Panc1 (cell line): Measurements from ENCODE around the gene IMMT.

Experiments used
- POLR2AphosphoS5 ChIP-seq: IDR thresholded peaks from 2 replicates; pipeline ENCODE4 v1.6.1; 2012; ENCODE audit warnings: mild to moderate bottlenecking, low read depth, low read length, moderate library complexity
- TF ChIP-seq, protein P1 (sequence below): fragments of 450-650 bp; IDR thresholded peaks from 2 replicates; pipeline ENCODE4 v1.5.1; 2017; ENCODE audit warnings: mild to moderate bottlenecking
- TF ChIP-seq, protein P2 (sequence below), 2 experiments: IDR thresholded peaks; 2 replicates each; pipeline ENCODE4 v1.6.1; 2011 to 2012; ENCODE audit warnings: low read depth in 2 of 2, control low read depth in 1 of 2, low read length in 1 of 2, mild to moderate bottlenecking in 1 of 2, moderate library complexity in 1 of 2; ENCODE audit not compliant: insufficient read depth in 1 of 2

DNA sequence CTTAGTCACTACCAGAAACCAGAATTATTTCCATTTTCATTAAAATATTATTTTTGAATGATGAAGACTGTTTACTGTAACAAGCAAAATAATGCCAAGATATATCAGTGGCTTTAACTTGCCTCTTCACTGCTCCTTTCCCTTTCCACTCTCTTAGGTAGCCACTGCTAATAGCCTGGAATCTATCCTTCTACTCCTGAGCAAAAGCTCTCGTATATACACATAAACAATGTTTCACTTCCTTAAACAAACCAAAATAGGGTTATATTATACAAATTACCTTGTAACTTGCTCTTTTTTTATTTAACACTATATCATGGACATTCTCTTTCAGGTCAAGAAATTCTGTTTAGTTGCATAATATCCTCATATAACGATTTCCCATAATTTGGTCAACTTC is 20.8 kb downstream of the IMMT start:
- TF ChIP-seq, protein P1, sequence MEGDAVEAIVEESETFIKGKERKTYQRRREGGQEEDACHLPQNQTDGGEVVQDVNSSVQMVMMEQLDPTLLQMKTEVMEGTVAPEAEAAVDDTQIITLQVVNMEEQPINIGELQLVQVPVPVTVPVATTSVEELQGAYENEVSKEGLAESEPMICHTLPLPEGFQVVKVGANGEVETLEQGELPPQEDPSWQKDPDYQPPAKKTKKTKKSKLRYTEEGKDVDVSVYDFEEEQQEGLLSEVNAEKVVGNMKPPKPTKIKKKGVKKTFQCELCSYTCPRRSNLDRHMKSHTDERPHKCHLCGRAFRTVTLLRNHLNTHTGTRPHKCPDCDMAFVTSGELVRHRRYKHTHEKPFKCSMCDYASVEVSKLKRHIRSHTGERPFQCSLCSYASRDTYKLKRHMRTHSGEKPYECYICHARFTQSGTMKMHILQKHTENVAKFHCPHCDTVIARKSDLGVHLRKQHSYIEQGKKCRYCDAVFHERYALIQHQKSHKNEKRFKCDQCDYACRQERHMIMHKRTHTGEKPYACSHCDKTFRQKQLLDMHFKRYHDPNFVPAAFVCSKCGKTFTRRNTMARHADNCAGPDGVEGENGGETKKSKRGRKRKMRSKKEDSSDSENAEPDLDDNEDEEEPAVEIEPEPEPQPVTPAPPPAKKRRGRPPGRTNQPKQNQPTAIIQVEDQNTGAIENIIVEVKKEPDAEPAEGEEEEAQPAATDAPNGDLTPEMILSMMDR = no peak
- TF ChIP-seq, protein P2, sequence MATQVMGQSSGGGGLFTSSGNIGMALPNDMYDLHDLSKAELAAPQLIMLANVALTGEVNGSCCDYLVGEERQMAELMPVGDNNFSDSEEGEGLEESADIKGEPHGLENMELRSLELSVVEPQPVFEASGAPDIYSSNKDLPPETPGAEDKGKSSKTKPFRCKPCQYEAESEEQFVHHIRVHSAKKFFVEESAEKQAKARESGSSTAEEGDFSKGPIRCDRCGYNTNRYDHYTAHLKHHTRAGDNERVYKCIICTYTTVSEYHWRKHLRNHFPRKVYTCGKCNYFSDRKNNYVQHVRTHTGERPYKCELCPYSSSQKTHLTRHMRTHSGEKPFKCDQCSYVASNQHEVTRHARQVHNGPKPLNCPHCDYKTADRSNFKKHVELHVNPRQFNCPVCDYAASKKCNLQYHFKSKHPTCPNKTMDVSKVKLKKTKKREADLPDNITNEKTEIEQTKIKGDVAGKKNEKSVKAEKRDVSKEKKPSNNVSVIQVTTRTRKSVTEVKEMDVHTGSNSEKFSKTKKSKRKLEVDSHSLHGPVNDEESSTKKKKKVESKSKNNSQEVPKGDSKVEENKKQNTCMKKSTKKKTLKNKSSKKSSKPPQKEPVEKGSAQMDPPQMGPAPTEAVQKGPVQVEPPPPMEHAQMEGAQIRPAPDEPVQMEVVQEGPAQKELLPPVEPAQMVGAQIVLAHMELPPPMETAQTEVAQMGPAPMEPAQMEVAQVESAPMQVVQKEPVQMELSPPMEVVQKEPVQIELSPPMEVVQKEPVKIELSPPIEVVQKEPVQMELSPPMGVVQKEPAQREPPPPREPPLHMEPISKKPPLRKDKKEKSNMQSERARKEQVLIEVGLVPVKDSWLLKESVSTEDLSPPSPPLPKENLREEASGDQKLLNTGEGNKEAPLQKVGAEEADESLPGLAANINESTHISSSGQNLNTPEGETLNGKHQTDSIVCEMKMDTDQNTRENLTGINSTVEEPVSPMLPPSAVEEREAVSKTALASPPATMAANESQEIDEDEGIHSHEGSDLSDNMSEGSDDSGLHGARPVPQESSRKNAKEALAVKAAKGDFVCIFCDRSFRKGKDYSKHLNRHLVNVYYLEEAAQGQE (IDR thresholded peaks at IDR 0.05; ENCODE audit: insufficient read depth in 1 of 2, low read depth in 2 of 2, low read length in 1 of 2) = no peak
- TF ChIP-seq POLR2AphosphoS5 = no peak
